HG02610 (cell line): Measurements from ENCODE around the gene LIPT2.

ENCODE experiments used
- ATAC-seq: cut with Tn5 transposase; IDR thresholded peaks from one replicate; pipeline ENCODE4 v1.9.1; 2021; ENCODE audit warnings: mild to moderate bottlenecking, moderate library complexity; ENCODE audit not compliant: unreplicated experiment

The LIPT2 gene

GRCh38 chr11:74466916-74467885 lies 26.3 kb downstream of the LIPT2 start, which contains the start of gene KCNE3:
KCNE3 (minus strand) TSS chr11:74467549; CDS start chr11:74457563, 9,986 bp downstream.
- ATAC-seq: no peak

- no peak for ATAC-seq
Observed at GRCh38 chr11:74465291-74465708, 28.2 kb downstream of the LIPT2 start.

- ATAC-seq: no peak
Observed at GRCh38 chr11:74464746-74465145, 28.8 kb downstream of the LIPT2 start.

GRCh38 chr11:74463216-74463615 lies 30.3 kb downstream of the LIPT2 start:
- ATAC-seq: no peak

- ATAC-seq: no peak
Observed at GRCh38 chr11:74462631-74463030, 30.9 kb downstream of the LIPT2 start.

- ATAC-seq: no peak
Observed at GRCh38 chr11:74462009-74462408, 31.5 kb downstream of the LIPT2 start.

GRCh38 chr11:74460481-74461154 lies 32.9 kb downstream of the LIPT2 start:
- no peak for ATAC-seq

- ATAC-seq: no peak
Observed at GRCh38 chr11:74460065-74460464, 33.5 kb downstream of the LIPT2 start.

- ATAC-seq: no peak
Observed at GRCh38 chr11:74459584-74459983, 33.9 kb downstream of the LIPT2 start.

- ATAC-seq: no peak
Observed at GRCh38 chr11:74457356-74457755, 36.2 kb downstream of the LIPT2 start.

- ATAC-seq: no peak
Observed at GRCh38 chr11:74453373-74453975, 40.0 kb downstream of the LIPT2 start.

- no peak for ATAC-seq
Observed at GRCh38 chr11:74452366-74452765, 41.2 kb downstream of the LIPT2 start.

- ATAC-seq: no peak
Observed at GRCh38 chr11:74450318-74450717, 43.2 kb downstream of the LIPT2 start.

GRCh38 chr11:74449369-74449931 lies 44.1 kb downstream of the LIPT2 start:
- peak; percentile 73 for ATAC-seq

- no peak for ATAC-seq
Observed at GRCh38 chr11:74447720-74448119, 45.8 kb downstream of the LIPT2 start.

- ATAC-seq: no peak
Observed at GRCh38 chr11:74446532-74446938, 47.0 kb downstream of the LIPT2 start.

- no peak for ATAC-seq
Observed at GRCh38 chr11:74444173-74444826, 49.2 kb downstream of the LIPT2 start.

GRCh38 chr11:74443071-74443864 lies 50.3 kb downstream of the LIPT2 start:
- ATAC-seq: no peak

GRCh38 chr11:74442636-74443035 lies 50.9 kb downstream of the LIPT2 start:
- ATAC-seq: no peak
